MM.1S (cell line): ENCODE data around the gene SRPK3.

ENCODE experiments used
- DNase-seq: peaks from one replicate; pipeline ENCODE4 v3.0.0-alpha.2; 2015
- H2AFZ ChIP-seq: fragments of 300-600 bp; sonication (generic); 2 replicates; pipeline ENCODE4 v1.6.0; 2016; ENCODE audit warnings: antibody characterized with exemption, low read length
- H3F3A ChIP-seq: fragments of 300-600 bp; sonication (generic); 2 replicates; pipeline ENCODE4 v1.6.1; 2016; ENCODE audit warnings: mild to moderate bottlenecking, antibody characterized with exemption, low read length, moderate library complexity, mixed read lengths; ENCODE audit not compliant: insufficient read depth
- H3K27ac ChIP-seq: fragments of 300-600 bp; sonication (generic); 2 replicates; pipeline ENCODE4 v1.5.1; 2016; ENCODE audit warnings: mild to moderate bottlenecking, low read length
- H3K27me3 ChIP-seq: fragments of 300-600 bp; sonication (generic); replicated peaks from 2 replicates; pipeline ENCODE4 v1.6.0; 2016; ENCODE audit warnings: low read length; ENCODE audit not compliant: insufficient read depth
- H3K36me3 ChIP-seq: fragments of 300-600 bp; sonication (generic); replicated peaks from 2 replicates; pipeline ENCODE4 v1.6.1; 2016; ENCODE audit warnings: mild to moderate bottlenecking, low read length, mixed read lengths; ENCODE audit not compliant: insufficient read depth
- H3K4me1 ChIP-seq: fragments of 300-600 bp; sonication (generic); 2 replicates; pipeline ENCODE4 v1.6.1; 2016; ENCODE audit warnings: low read length, mixed read lengths
- H3K4me2 ChIP-seq: fragments of 300-600 bp; sonication (generic); 2 replicates; pipeline ENCODE4 v1.6.0; 2016; ENCODE audit warnings: low read depth, low read length
- H3K4me3 ChIP-seq: fragments of 300-600 bp; sonication (generic); 2 replicates; pipeline ENCODE4 v1.5.1; 2016; ENCODE audit warnings: low read length, mixed read lengths
- H3K79me2 ChIP-seq: fragments of 300-600 bp; sonication (generic); 2 replicates; pipeline ENCODE4 v1.6.1; 2016; ENCODE audit warnings: mixed run types, low read length, mixed read lengths
- H3K9ac ChIP-seq: fragments of 300-600 bp; sonication (generic); 2 replicates; pipeline ENCODE4 v1.6.1; 2016; ENCODE audit warnings: low read length, mixed read lengths
- H3K9me2 ChIP-seq: fragments of 300-600 bp; sonication (generic); replicated peaks from 2 replicates; pipeline ENCODE4 v1.6.1; 2016; ENCODE audit warnings: mild to moderate bottlenecking, low read length, mixed read lengths; ENCODE audit not compliant: insufficient read depth
- H3K9me3 ChIP-seq: fragments of 300-600 bp; sonication (generic); replicated peaks from 2 replicates; pipeline ENCODE4 v1.6.1; 2016; ENCODE audit warnings: mild to moderate bottlenecking, low read length, mixed read lengths; ENCODE audit not compliant: insufficient read depth
- H4K20me1 ChIP-seq: fragments of 300-600 bp; sonication (generic); 2 replicates; pipeline ENCODE4 v1.6.1; 2016; ENCODE audit warnings: mild to moderate bottlenecking, low read length, moderate library complexity, mixed read lengths; ENCODE audit not compliant: insufficient read depth
- CTCF ChIP-seq: fragments of 300-600 bp; sonication (generic); IDR thresholded peaks from 2 replicates; pipeline ENCODE4 v1.5.1; 2016; ENCODE audit warnings: antibody characterized with exemption, low read length, mixed read lengths
- EZH2 ChIP-seq: fragments of 300-600 bp; sonication (generic); optimal IDR thresholded peaks from 2 replicates; pipeline ENCODE3; 2017; ENCODE audit warnings: low read depth, mild to moderate bottlenecking, antibody characterized with exemption, low read length, mixed read lengths
- EZH2phosphoT487 ChIP-seq: fragments of 300-600 bp; sonication (generic); IDR thresholded peaks from 2 replicates; pipeline ENCODE4 v1.6.1; 2018; ENCODE audit warnings: antibody characterized with exemption, low read length

SRPK3 gene

GRCh38 chrX:153755136-153755535 is 25.7 kb upstream of the SRPK3 start:
- Histone ChIP-seq H3K9me3 (no peaks in the 10 kb centered on the region), H4K20me1 (no peaks in the 10 kb centered on the region), H3K4me1 (no peaks in the 10 kb centered on the region), H3K9me2 (no peaks in the 10 kb centered on the region), H3K4me2 (no peak overlapping the region), H3K4me3 (no peak overlapping the region), H3F3A (no peaks in the 10 kb centered on the region), H3K27me3 (no peaks in the 10 kb centered on the region), H3K79me2 (no peaks in the 10 kb centered on the region), H3K9ac (no peak overlapping the region), H3K27ac (no peak overlapping the region), H2AFZ (no peak overlapping the region), H3K36me3 (no peaks in the 10 kb centered on the region)
- DNase-seq: no peak
- TF ChIP-seq CTCF: no peak
- TF ChIP-seq EZH2: no peak
- TF ChIP-seq EZH2phosphoT487: no peak

- H3K4me1 ChIP-seq: no peaks in the 10 kb centered on the region
- H2AFZ ChIP-seq: no peak overlapping the region
- H3K4me3 ChIP-seq: no peak overlapping the region
- TF ChIP-seq EZH2phosphoT487: no peak
- no peak for TF ChIP-seq EZH2
- TF ChIP-seq CTCF: no peak
- no peaks in the 10 kb centered on the region for H3F3A ChIP-seq
- H3K9me3 ChIP-seq: no peaks in the 10 kb centered on the region
- H4K20me1 ChIP-seq: no peaks in the 10 kb centered on the region
- H3K4me2 ChIP-seq: no peak overlapping the region
- H3K9ac ChIP-seq: no peak overlapping the region
- H3K36me3 ChIP-seq: no peaks in the 10 kb centered on the region
- H3K27me3 ChIP-seq: no peaks in the 10 kb centered on the region
- no peaks in the 10 kb centered on the region for H3K79me2 ChIP-seq
- H3K27ac ChIP-seq: no peak overlapping the region
- no peak for DNase-seq
- H3K9me2 ChIP-seq: no peaks in the 10 kb centered on the region
These were observed 19.0 kb upstream of the SRPK3 start for GRCh38 chrX:153761863-153762262.

GRCh38 chrX:153762626-153763173 is 18.1 kb upstream of the SRPK3 start:
- Histone ChIP-seq H3K79me2 (no peaks in the 10 kb centered on the region), H3K9me2 (no peaks in the 10 kb centered on the region), H3K4me1 (no peaks in the 10 kb centered on the region), H3K36me3 (no peaks in the 10 kb centered on the region), H3K9ac (no peak overlapping the region), H3F3A (no peaks in the 10 kb centered on the region), H4K20me1 (no peaks in the 10 kb centered on the region), H3K9me3 (no peaks in the 10 kb centered on the region), H2AFZ (no peak overlapping the region), H3K27me3 (no peaks in the 10 kb centered on the region), H3K4me3 (no peak overlapping the region), H3K4me2 (no peak overlapping the region), H3K27ac (no peak overlapping the region)
- no peak for TF ChIP-seq EZH2
- TF ChIP-seq CTCF: no peak
- TF ChIP-seq EZH2phosphoT487: no peak
- no peak for DNase-seq
